Measurements from ENCODE around the gene PIF1.

DNA sequence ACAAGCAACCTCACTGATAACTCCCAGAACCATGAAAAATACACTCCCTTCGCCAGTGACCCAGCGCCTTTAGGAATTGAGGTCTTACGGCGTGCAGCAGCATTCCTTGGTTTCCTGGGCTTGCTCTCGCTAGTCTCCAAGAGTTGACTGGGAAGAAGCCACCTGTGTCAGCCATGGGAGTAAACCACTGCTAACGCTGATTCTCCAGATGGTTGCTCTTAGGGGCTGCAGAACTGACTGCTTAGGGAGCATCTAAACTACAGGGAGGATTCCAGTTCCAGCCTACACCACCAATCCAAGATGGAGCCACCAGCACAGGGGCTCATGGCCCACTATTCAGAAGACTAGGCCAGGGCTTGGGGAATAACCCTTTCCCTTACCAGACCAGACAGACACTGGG is 52.5 kb downstream of the PIF1 start:
- TF ChIP-seq, protein P1, sequence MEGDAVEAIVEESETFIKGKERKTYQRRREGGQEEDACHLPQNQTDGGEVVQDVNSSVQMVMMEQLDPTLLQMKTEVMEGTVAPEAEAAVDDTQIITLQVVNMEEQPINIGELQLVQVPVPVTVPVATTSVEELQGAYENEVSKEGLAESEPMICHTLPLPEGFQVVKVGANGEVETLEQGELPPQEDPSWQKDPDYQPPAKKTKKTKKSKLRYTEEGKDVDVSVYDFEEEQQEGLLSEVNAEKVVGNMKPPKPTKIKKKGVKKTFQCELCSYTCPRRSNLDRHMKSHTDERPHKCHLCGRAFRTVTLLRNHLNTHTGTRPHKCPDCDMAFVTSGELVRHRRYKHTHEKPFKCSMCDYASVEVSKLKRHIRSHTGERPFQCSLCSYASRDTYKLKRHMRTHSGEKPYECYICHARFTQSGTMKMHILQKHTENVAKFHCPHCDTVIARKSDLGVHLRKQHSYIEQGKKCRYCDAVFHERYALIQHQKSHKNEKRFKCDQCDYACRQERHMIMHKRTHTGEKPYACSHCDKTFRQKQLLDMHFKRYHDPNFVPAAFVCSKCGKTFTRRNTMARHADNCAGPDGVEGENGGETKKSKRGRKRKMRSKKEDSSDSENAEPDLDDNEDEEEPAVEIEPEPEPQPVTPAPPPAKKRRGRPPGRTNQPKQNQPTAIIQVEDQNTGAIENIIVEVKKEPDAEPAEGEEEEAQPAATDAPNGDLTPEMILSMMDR (IDR thresholded peaks at IDR 0.05), result no peak
- no peak for TF ChIP-seq POLR2A (IDR thresholded peaks at IDR 0.05)

Data from vagina (tissue), 2 donors.